ENCODE data around the gene NLGN1.

The NLGN1 gene

GRCh38 chr3:174278094-174278493 is 880.5 kb downstream of the NLGN1 start:
- no peak for DNase-seq (ENCODE audit: extremely low spot score)
- ChIA-PET CTCF (no interaction called here), POLR2A (no interaction called here)
- TF ChIP-seq BHLHE40 (IDR thresholded peaks at IDR 0.05; ENCODE audit: borderline replicate concordance) = no peak
- no peak for TF ChIP-seq TARDBP (IDR thresholded peaks at IDR 0.05)
- TF ChIP-seq SUZ12 (IDR thresholded peaks at IDR 0.05) = no peak
- TF ChIP-seq FOXM1 (IDR thresholded peaks at IDR 0.05; ENCODE audit: borderline replicate concordance) = no peak
- TF ChIP-seq ELF4 (IDR thresholded peaks at IDR 0.05) = no peak
- TF ChIP-seq CTBP1 (IDR thresholded peaks at IDR 0.05; ENCODE audit: borderline replicate concordance) = no peak
- TF ChIP-seq HDGF (IDR thresholded peaks at IDR 0.05; ENCODE audit: borderline replicate concordance) = no peak
- TF ChIP-seq LEF1 (IDR thresholded peaks at IDR 0.05; ENCODE audit: borderline replicate concordance) = no peak
- no peak for TF ChIP-seq SP1 (IDR thresholded peaks at IDR 0.05)

- TF ChIP-seq CTBP1 (IDR thresholded peaks at IDR 0.05; ENCODE audit: borderline replicate concordance) (no peak), SUZ12 (IDR thresholded peaks at IDR 0.05) (no peak), FOXM1 (IDR thresholded peaks at IDR 0.05; ENCODE audit: borderline replicate concordance) (no peak), FOXA1 (IDR thresholded peaks at IDR 0.05) (no peak), L3MBTL2 (conservative IDR thresholded peaks at IDR 0.05) (no peak), ARNT (IDR thresholded peaks at IDR 0.05) (no peak), LEF1 (IDR thresholded peaks at IDR 0.05; ENCODE audit: borderline replicate concordance) (no peak), SP1 (IDR thresholded peaks at IDR 0.05) (no peak), HDGF (IDR thresholded peaks at IDR 0.05; ENCODE audit: borderline replicate concordance) (no peak), FOXK2 (IDR thresholded peaks at IDR 0.05) (no peak), BHLHE40 (IDR thresholded peaks at IDR 0.05; ENCODE audit: borderline replicate concordance) (no peak), NFRKB (IDR thresholded peaks at IDR 0.05) (no peak), TARDBP (IDR thresholded peaks at IDR 0.05) (no peak), ZNF384 (IDR thresholded peaks at IDR 0.05) (no peak), ELF4 (IDR thresholded peaks at IDR 0.05) (no peak)
- TF ChIP-seq, protein P1, sequence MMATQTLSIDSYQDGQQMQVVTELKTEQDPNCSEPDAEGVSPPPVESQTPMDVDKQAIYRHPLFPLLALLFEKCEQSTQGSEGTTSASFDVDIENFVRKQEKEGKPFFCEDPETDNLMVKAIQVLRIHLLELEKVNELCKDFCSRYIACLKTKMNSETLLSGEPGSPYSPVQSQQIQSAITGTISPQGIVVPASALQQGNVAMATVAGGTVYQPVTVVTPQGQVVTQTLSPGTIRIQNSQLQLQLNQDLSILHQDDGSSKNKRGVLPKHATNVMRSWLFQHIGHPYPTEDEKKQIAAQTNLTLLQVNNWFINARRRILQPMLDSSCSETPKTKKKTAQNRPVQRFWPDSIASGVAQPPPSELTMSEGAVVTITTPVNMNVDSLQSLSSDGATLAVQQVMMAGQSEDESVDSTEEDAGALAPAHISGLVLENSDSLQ (IDR thresholded peaks at IDR 0.05) = no peak
- CTCF ChIA-PET = no interaction called here
- POLR2A ChIA-PET = no interaction called here
- DNase-seq (ENCODE audit: extremely low spot score) = no peak
These were observed 882.6 kb downstream of the NLGN1 start for GRCh38 chr3:174280186-174280585.

- ChIA-PET CTCF (no interaction called here), POLR2A (no interaction called here)
- DNase-seq (ENCODE audit: extremely low spot score) = no peak
- TF ChIP-seq SUZ12 (IDR thresholded peaks at IDR 0.05) (no peak), TARDBP (IDR thresholded peaks at IDR 0.05) (no peak), NFRKB (IDR thresholded peaks at IDR 0.05) (no peak), HDGF (IDR thresholded peaks at IDR 0.05; ENCODE audit: borderline replicate concordance) (no peak), ELF4 (IDR thresholded peaks at IDR 0.05) (no peak), L3MBTL2 (conservative IDR thresholded peaks at IDR 0.05) (no peak), FOXM1 (IDR thresholded peaks at IDR 0.05; ENCODE audit: borderline replicate concordance) (no peak), ARNT (IDR thresholded peaks at IDR 0.05) (no peak), SP1 (IDR thresholded peaks at IDR 0.05) (no peak), ZNF384 (IDR thresholded peaks at IDR 0.05) (no peak), LEF1 (IDR thresholded peaks at IDR 0.05; ENCODE audit: borderline replicate concordance) (no peak)
These were observed 887.8 kb downstream of the NLGN1 start for GRCh38 chr3:174285242-174285864.

DNA sequence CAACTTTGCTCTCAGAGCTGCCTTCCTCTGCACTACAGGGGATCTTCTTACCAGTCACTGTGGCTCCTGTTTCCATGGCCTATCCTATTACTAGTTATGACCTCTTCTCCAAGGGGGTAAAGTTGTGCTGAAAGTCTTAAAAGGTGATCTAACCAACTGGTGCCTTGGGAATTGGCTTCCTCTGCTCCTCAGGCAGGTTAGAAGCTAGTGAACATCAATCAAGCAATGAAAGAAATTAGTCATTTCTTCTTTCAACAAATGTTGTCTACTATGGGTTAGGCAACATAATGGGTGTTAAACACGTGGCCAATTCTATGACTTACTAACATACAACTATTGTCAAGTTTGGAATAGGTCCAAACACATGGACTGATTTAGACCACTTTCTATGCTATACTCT is 890.2 kb downstream of the NLGN1 start:
- TF ChIP-seq ARNT (IDR thresholded peaks at IDR 0.05) = no peak
- TF ChIP-seq, protein P1 (IDR thresholded peaks at IDR 0.05) = peak; percentile 16; the same call in 1 of the 2 replicates
- TF ChIP-seq L3MBTL2 (conservative IDR thresholded peaks at IDR 0.05) = peak; percentile 51; the same call in 1 of the 2 replicates
- 0 out of 2 replicates have a peak, but pooled peaks have one; percentile 53 for TF ChIP-seq CTBP1 (IDR thresholded peaks at IDR 0.05; ENCODE audit: borderline replicate concordance)
- no peak for TF ChIP-seq ZNF384 (IDR thresholded peaks at IDR 0.05)
- TF ChIP-seq FOXA1 (IDR thresholded peaks at IDR 0.05) = no peak
- no peak for TF ChIP-seq SUZ12 (IDR thresholded peaks at IDR 0.05)
- CTCF ChIA-PET = no interaction called here
- POLR2A ChIA-PET = no interaction called here
- peak; percentile 16 for DNase-seq (ENCODE audit: extremely low spot score)

DNA sequence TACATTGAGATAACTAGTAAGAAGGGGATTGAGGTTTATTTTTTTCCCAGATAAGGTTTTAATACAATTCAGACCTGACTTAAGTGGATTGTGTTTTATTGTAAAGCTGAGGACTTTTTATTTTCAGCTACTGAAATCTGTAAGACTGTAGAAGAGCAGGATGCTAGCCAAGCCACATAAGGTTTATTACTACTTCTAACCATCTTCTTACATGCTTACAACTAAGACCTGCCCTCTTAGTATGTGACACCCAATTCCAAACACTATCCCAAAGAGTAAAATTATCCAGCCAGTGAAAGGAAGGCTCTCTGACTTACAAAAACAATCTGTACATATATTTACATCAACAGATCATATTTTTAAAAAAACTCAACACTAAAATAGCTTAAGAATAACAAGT is 897.1 kb downstream of the NLGN1 start:
- POLR2A ChIA-PET = no interaction called here

More for the DNA sequence above, 897.1 kb downstream of the NLGN1 start:
- CTCF ChIA-PET = no interaction called here
- no peak for DNase-seq (ENCODE audit: extremely low spot score)
- TF ChIP-seq L3MBTL2 (conservative IDR thresholded peaks at IDR 0.05) (no peak), HDGF (IDR thresholded peaks at IDR 0.05; ENCODE audit: borderline replicate concordance) (no peak), ELF4 (IDR thresholded peaks at IDR 0.05) (no peak), ZNF384 (IDR thresholded peaks at IDR 0.05) (no peak), NFRKB (IDR thresholded peaks at IDR 0.05) (no peak), CTBP1 (IDR thresholded peaks at IDR 0.05; ENCODE audit: borderline replicate concordance) (no peak), FOXK2 (IDR thresholded peaks at IDR 0.05) (no peak), TARDBP (IDR thresholded peaks at IDR 0.05) (no peak), FOXM1 (IDR thresholded peaks at IDR 0.05; ENCODE audit: borderline replicate concordance) (no peak), LEF1 (IDR thresholded peaks at IDR 0.05; ENCODE audit: borderline replicate concordance) (no peak), SUZ12 (IDR thresholded peaks at IDR 0.05) (no peak), SP1 (IDR thresholded peaks at IDR 0.05) (no peak), FOXA1 (IDR thresholded peaks at IDR 0.05) (no peak), BHLHE40 (IDR thresholded peaks at IDR 0.05; ENCODE audit: borderline replicate concordance) (no peak)
- TF ChIP-seq, protein P1 (IDR thresholded peaks at IDR 0.05) = no peak
